Activated CD4-positive, alpha-beta T cell treated with anti-CD3 and anti-CD28 coated beads for 4 hours (primary cell): ENCODE data around the gene C19orf85.
A peak's percentile ranks its signal among the peaks of the same experiment; 100 is the strongest.
"Not testable (repeated sequence)": the region's sequence is repeated elsewhere in the genome, so short reads cannot be mapped to it uniquely, and the experiment has no call there.

Experiments used
- DNase-seq, 2 donors: peaks; one replicate each; pipeline ENCODE4 v3.0.0-alpha.2; 2020

Gene C19orf85

DNA sequence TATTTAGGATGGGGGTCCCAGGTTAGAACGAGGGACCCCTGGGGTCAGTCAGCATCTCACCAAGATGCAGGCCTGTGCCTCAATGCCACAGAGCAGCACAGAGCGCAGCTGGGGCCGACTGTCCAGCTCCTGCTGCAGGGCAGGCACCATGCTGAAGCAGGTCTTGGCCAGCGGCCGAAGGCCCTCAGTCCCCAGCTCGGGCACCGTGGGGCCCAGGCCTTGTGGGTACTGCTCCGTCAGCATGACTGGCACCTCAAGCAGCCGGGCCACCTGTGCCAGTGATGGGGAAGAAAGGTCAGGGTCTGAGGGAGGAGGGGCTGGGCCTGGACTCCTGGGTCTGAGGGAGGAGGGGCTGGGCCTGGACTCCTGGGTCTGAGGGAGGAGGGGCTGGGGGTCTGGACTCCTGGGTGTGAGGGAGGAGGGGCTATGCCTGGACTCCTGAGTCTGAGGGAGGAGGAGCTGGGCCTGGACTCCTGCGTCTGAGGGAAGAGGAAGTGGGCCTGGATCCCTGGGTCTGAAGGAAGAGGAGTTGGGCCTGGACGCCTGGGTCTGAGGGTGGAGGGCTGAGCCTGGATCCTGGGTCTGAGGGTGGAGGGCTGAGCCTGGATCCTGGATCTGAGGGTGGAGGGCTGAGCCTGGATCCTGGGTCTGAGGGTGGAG lies 8.8 kb downstream of the C19orf85 start:
- no peak for DNase-seq

DNA sequence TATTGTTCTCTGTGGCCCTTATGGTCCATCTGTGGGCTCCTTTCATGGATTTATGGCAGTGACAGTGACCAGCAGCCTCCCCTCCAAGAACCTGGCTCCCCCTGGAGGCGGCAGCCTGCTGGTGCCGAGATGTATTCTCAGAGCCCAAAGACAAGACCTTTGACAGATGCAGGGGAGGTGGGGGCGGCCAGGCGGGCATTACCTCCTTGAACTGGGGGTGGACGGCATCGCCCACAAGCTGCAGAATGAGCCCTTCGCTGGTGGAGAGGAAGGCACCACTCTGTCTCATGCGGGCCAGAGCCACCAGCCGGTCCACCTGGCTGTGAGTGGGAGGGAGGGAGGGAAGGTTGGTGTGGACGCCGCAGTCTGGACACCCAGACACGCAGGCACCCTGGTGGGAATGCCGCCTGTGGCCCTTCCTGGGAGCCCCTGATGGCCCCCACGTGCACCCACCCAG lies 9.7 kb downstream of the C19orf85 start:
- peak; percentile 37 to 47 for DNase-seq

DNA sequence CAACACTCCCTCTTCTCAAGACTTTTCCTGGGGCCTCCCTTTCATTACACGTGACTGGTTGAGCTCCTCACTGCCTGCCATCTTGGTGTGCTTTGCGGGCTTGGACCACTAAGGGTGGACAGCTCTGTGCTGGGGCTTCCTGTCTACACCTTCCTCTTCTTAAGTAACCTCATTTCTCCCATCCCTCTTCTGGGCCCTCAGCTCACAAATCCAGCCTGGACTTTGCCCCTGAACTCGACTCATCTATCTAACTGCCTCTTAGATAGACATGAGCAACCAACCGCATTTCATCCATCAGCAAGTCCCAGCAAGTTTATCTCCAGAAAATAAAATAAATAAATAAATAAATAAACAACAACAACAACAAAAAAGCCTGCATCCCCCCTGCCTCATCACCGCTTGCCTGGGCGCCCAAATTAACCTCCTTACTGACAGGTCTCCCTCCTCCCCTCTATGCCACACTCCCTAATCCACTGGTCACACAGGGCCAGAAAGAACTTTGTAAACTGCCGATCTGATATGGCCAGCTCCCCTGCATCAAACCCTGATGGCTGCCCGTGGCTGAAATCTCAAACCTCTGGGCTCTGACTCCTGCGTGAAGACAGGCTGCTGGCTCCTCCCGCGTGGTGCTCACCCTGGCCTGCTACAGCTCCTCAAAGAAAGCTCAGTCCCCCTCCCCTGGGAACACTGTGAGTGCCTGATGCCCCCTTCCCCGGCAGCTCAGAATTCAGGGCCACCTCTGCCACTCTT lies 10.9 kb downstream of the C19orf85 start:
- DNase-seq = no peak

DNA sequence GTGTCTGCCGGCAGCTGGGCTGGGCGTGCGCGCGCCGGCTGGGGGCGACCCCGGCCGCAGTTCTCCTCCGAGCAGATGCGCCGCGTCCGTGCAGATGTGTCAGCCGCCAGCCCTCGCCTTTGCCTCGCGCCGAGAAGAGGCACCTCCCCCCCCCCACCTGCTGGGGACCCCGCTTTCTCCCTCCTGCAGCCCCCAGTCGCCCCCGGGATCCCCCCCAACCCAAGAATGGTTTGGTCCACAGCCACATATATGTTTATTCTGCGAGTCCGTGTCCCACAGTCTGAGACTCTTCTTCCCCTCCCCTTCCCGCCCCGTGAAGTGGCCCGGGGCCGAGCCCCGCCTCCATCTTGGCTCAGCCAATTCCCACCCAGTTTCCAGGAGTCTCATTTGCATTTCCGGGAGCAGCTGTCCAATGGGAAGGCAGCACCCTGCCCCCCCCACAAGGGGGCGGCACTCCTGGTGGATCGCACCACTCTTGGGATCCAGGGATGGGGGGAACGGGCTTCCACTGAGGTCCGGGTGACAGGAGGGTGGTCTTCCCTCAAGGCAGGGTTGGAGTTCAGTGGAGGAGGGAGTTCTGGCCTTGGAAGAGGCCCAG lies 11.7 kb downstream of the C19orf85 start:
- DNase-seq = no peak

DNA sequence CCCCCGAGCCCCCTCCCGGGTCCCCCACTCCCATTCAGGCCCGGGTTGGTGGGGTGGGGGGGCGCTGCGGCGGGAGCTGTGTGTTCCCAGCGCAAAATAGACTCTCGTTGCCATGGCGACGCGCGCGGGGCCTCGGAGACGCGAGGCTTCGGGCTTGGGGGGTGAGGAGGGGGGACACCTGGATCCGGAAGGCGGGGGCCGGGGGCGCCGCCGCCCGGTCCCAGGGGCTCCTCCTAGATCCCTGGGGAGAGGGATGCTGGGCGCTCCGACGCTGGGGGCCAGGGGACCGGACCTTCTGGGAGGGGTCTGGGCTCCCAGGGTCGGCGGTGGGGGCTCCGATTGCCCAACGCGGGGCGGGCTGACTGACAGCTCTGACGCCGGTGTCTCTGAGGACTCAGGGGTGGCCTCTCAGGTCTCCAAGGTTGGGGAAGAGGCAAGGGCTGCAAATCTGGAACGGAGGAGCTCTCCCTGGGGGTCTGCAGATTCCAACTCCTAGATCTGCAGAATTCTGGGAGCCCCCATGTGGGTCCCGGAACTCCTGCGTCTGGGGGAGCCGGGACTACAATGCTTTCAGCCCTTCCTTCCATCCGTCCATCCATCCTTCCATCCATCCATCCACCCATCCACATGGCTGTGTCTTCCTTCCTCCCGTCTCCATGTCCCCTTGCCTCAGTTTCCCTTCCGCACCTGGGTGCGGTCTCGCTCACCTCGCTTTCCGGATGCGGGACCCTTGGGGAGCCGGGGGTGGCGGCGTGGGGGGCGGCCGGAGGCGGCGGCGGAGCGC lies 12.4 kb downstream of the C19orf85 start:
- no peak for DNase-seq

DNA sequence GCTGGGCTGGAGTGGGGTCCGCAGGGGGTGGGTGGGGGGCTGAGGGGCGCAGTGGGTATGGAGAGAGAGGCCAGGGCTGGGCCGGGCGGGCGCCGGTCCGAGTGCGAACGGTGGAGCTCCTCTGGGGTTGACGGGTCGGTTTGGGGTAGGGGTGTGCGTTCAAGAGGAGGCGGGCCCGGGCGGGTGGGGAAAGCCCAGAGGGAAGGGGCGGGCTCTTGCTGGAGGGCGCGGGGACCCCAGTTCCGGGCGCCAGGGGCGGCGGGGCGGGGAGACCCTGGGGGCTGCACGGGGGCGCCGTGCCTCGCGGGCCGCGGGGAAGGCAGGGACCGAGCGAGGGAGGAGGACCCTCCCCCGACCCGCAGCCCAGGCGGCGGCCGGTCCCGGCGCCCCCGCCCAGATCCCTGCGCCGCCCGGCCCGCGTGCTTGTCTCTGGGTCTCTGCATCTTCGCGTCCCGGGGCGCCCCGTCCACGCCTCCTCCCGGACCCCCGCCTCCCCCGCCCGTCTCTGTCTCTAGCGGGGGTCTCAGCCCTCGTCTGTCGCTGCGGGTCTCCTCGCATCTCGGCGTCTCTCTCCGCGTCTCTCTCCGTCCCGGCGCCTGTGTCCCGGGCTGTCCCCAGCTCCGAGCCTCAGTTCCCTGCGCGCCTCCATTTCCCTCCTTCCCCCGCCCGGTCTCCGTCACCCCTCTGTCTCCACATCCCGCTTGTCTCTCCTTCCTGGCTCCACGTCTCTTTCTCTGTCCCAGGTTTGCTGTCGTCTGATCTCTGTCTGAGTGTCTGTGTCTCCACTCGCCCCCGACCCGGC lies 13.2 kb downstream of the C19orf85 start:
- DNase-seq = no peak

DNA sequence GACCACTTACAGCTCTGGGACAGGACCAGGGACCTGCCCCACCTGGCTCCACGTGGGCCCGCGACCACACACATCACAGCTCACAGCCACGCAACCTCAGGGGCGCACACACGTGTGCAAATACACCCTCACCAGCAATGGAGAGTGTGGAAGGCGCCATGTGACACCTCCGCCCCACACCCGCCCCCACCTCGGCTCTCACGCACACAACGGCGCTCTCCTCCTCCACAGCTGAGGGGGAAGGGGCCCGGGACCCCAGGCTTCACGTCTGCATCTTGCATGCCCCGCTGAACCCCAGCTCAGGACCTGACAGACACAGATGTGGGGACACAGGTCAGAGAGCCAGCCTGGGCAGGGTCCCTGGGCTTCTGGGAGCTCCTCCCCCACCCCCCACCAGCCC lies 15.1 kb downstream of the C19orf85 start:
- DNase-seq = no peak

DNA sequence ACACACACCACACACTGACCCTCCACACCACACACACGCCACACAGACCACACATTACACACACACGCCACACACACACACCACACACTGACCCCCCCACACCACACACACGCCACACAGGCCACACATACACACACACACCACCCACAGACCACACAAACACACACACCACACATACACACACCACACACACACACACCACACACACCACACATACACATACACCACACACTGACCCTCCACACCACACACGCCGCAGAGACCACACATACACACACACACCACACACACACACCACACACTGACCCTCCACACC lies 16.4 kb downstream of the C19orf85 start:
- DNase-seq = not testable (repeated sequence)

DNA sequence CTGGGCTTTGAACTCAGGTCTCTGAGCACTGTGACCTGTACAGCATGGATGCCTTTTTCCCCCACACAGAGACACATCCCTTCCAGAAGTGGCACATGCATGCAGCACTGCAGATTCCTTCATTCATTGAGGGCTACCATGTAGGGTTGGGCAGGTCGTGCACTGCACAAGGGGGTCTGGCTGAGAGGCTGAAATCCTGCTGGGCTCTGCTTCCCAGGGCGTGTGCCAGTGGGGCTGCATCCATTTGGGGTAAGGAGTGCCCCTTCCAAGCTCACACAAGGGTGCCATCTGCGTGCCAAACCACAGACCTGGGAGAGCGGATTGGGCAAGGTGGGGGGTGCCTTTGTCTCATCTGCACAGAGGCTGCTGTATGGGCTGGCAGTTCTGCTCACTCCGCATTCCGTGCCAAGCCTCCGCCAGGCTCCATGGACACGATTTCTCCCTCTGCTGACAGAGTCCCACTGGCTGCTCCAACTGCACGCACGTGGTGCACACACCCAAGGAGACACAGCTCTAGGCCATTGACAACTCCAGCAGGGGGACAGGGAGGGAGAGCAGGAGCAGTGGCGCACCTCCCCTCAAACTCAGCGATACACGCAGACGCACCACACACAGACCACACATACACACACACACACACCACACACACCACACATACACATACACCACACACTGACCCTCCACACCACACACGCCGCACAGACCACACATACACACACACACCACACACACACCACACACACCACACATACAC lies 17.0 kb downstream of the C19orf85 start:
- DNase-seq = no peak

DNA sequence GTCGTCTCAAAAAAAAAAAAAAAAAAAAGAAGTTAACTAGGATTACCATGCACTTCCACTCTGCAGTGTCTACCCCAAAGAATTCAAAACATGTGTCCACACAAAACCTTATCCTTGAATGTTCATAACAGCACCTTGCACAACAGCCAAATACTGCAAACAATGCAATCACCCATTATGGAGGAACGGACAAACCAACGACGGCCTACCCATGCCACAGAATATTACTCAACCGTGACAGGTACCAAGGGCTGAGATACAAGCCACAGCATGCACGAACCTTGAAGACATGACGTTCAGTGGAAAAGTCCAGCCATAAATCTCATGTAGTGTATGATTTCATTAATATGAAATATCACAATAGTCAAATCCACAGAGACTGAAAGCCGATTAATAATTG lies 18.5 kb downstream of the C19orf85 start:
- no peak for DNase-seq

DNA sequence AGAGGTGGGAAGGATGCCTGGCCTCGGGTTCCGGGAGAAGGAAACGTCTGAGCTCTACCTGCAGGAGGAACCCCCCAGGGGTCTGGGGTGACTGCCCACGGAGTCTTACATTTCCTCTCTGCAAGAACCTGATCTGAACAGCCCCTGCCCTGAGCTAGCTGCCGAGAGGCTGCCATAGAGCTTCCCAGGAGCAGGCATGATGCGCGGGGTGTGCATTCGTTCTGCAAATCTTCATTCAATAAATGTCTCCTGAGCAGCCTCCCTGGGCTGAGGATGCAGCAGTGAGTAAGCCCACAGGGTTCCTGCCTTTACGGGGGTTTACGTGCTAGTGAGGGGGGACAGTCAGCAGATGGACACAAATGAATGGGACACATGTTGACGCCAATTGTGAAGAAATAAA lies 19.9 kb downstream of the C19orf85 start:
- no peak for DNase-seq

DNA sequence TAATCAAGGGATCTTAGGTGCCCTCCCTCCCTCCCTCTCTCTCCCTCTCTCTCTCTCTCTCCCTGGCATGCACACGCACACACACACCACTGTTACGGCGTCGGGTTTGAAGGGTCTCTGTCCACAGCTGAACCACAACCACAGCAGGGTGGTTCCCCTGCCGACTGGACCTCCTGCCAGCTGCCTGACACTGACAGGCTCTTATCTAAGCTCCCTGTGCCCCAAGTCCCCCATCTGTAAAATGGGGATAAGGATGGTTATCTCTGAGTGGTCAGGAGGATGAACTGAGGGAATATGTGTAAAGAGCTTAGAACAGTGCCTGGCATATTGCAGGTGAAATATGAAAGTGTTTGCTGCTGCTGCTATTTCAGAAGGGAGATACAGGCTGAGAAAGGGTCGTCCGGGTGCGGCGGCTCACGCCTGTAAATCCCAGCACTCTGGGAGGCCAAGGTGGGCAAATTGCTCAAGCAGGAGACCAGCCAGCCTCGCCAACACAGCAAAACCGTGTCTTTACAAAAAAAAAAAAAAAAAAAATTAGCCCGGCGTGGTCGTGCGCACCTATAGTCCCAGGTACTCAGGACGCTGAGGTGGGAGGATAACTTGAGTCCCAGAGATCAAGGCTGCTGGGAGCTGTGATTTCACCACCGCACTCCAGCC lies 20.6 kb downstream of the C19orf85 start:
- no peak for DNase-seq

DNA sequence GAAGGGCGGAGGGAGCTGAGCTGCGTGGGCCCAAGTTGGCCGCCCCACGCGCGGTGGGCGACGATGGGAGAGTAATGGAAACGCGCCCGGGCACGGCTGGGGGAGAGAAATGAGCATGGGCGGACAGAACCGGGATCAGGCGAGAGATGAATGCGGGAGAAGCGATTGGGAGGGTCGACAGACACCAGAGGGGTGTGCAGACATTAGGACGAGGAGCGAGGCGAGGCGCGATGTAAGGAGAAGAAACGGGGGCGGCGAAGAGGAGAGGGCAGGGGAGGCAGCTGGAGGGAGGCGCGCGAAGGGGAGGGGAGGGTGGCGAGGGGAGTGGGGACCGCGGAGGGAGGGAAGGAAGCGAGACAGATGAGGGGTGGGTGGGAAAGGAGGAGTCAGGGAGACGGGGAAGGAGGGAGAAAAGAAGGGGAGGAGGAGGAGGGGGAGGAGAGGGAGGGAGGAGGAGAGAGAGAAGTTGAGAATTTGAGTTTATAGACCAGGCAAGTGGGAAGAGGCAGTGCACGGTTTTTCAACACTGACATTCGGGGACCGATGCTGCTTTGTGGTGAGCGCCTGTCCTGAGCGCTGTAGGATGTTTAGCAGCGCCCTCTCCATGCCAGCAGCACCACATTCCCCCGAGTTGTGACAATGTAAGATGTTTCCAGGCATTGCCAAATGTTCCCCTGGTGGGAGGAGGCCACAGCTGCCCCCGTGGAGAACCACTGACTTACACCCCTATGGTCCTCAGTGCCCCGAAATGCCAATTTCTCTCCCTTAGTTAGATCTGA lies 21.3 kb downstream of the C19orf85 start, which contains the start of gene SHISA7:
TSS of gene SHISA7 (minus strand) at position 256 of the 779 bp plus-strand sequence. CDS start 437 bp downstream, outside the sequence.
- DNase-seq = no peak

DNA sequence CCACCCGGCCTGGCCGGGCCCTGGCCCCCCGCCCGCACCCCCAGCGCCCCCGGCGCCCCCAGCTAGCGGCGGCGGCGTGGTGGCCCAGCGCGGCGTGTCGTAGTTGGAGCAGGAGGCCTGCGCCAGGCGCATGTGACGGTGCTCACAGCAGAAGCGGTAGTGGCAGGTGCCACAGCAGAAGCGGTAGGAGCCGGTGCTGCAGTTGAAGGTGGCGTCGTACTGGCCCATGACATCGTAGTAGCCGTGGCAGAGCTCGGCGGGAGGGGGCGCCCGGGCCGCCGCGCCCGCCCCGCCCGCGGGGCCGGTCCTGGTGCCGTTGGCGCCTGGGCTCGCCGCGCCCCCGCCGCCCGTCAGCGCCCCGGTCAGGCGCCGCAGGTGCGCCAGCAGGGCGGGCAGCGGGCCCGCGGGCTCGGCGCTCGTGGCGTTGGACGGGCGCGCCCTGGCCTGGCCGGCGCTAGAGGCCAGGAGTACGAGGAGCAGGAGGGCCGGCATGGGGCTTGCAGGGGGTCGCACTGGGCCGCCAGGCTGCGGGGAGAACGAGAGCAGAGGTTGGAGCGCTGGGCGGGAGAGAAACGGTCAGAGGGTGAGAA lies 22.1 kb downstream of the C19orf85 start:
- no peak for DNase-seq

DNA sequence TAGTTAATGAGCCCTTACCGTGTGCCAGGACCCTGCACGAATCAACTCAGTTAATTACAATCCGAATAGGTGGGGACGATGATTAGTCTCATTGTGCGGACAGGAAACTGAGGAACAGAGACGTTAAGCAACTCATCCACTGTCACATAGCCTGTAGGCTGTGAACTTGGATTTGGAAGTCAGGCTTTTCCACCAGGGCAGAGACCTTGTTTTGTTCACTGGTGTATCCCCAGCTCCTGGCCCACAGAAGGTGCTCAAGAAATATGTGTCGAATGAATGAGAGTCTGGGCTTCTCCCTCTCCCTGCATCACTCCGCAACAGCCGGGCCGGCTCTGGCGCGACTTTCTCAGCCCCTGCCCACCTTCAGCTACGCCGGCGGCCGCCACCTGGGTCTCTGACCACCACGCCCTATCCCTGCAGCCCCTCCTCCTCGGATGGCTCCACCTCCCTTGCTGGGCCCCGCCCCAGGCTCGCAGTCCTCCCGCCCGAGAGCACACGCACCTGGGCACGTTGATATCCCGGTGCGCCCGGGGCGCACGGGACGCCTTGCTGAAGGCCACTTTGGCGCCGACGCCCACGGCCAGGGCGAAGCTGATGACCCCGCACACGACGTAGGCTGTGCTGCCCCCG lies 22.7 kb downstream of the C19orf85 start:
- DNase-seq = no peak

DNA sequence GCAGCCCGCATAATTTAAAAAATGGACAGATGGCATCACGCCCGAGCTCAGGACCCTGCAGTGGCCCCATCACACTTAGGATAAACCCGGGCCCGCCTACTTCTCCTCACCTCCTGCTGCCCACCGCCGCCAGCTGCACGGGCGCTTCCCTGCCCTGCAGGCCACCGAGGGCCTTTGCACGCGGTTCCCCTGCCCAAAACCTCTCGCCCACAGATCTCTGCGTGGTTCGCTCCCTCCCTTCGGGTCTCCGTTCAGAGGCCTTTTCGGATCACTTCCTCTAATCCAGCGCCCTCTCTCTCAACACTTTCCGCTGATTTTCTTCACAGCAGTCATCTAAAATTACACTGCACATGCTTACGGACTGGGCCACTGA lies 23.2 kb downstream of the C19orf85 start:
- no peak for DNase-seq

DNA sequence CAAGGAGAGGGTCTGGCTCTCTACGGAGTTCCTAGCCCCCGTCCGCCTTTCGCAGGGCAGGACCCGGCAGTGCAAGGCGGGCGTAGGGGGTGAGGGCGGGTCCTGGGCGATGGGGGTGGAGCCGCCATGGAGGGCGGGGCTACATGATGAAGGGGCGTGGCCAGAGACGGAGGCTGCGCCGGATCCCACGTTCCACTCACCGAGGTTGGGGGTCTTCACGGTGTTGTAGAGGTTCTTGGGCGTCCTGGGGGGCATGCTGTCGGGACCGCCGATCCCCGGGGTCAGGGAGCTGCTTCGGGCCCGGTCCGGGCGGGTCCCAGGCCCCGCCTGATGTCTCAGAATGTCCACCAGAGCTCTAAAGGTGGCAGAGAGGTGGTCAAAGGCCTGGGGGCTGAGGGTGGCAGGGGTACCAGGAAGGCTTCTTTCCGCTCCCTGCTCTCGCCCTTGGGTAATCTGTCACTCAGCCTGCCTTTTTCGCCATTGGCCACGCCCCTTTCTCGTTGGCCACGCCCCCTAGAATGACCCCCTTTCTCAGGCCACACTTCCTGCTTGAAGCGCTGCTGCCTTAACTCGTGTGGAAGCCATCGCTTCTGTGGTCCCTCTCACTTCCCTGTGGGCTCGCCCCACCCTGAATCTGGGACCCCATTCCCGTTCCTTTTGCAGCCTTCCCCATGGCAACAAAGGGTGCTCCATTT lies 24.0 kb downstream of the C19orf85 start:
- DNase-seq = no peak

DNA sequence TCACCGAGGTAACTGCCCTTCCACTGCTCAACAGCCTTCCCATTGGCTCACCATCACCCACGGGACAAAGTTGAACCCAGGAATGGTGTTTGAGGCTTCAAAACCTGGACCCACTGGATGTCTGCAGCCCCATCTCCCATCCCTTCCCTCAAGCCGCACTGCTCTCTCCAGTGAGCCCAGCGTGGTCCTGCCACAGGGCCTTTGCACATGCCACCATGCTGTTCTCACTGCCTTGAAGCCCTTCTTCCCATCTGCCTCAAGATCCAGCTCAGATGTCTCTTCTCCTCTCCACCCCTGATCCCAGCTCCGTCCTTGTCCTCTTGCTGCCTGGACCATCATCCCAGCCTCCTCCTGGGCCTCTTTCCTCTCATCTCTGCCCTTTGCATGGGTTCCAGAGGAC lies 25.5 kb downstream of the C19orf85 start:
- no peak for DNase-seq

DNA sequence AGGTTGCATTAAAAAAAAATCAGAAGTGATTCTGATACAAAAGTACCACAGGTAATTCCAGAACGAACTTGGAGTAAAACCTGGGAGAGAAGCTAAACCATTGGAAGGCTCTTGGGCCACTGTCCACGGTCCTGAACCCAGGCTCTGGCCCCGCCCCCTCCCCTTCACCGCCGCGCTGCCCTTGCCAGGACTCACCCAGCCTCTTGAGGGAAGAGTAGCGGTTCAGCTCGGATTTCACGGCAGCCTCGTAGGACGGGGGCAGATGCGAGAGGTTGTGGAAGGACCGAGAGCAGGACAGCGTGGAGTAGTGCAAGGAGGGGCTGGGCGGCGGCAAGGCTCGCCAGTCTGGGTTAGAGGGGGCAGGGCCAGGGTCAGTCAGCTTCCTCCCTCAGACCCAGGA lies 27.1 kb downstream of the C19orf85 start:
- DNase-seq = no peak
